GM12878 (cell line): ENCODE measurements around the gene SIRT7.

Experiments
- CBFB ChIP-seq: IDR thresholded peaks from 2 replicates; pipeline ENCODE4 v1.6.1; 2016; ENCODE audit warnings: antibody characterized with exemption, low read depth
- KAT2A ChIP-seq: conservative IDR thresholded peaks from 2 replicates; pipeline ENCODE4 v1.6.1; 2011; ENCODE audit warnings: low read depth, low read length; ENCODE audit not compliant: control insufficient read depth
- PKNOX1 ChIP-seq: fragments of 450-650 bp; IDR thresholded peaks from 2 replicates; pipeline ENCODE4 v1.6.1; 2016; ENCODE audit warnings: mild to moderate bottlenecking

- TF ChIP-seq KAT2A (no peak), PKNOX1 (no peak), CBFB (no peak)
Observed at GRCh38 chr17:81960130-81960958, 42.4 kb upstream of the SIRT7 start.
